GM18499 (cell line): ENCODE data around the gene GIGYF1.
"Not testable (repeated sequence)": the region's sequence is repeated elsewhere in the genome, so short reads cannot be mapped to it uniquely, and the experiment has no call there.

Experiments
- ATAC-seq: cut with Tn5 transposase; IDR thresholded peaks from one replicate; pipeline ENCODE4 v1.9.1; 2021; ENCODE audit warnings: moderate number of reproducible peaks; ENCODE audit not compliant: insufficient read depth, unreplicated experiment

GIGYF1 gene

GRCh38 chr7:100710452-100710851 lies 16.4 kb upstream of the GIGYF1 start:
- ATAC-seq, result no peak

GRCh38 chr7:100708395-100708794 lies 14.3 kb upstream of the GIGYF1 start:
- no peak for ATAC-seq

GRCh38 chr7:100706672-100707311 lies 12.7 kb upstream of the GIGYF1 start:
- ATAC-seq, result no peak

- peak; percentile 58 for ATAC-seq
Observed at GRCh38 chr7:100705753-100706671, 12.0 kb upstream of the GIGYF1 start, which contains the start of gene POP7. POP7 (plus strand) TSS chr7:100706121; CDS start chr7:100706831, 710 bp downstream.

- peak; percentile 32 for ATAC-seq
Observed at GRCh38 chr7:100705320-100705752, 11.3 kb upstream of the GIGYF1 start.

GRCh38 chr7:100701089-100701488 lies 7.0 kb upstream of the GIGYF1 start:
- ATAC-seq, result not testable (repeated sequence)

- ATAC-seq, result no peak
Observed at GRCh38 chr7:100699018-100699417, 5.0 kb upstream of the GIGYF1 start.

GRCh38 chr7:100696123-100696521 lies 2.1 kb upstream of the GIGYF1 start:
- no peak for ATAC-seq

- no peak for ATAC-seq
Observed at GRCh38 chr7:100693312-100694097, 545 bp downstream of the GIGYF1 start.

- ATAC-seq, result no peak
Observed at GRCh38 chr7:100692578-100692961, 1.5 kb downstream of the GIGYF1 start.

GRCh38 chr7:100691676-100692577 lies 2.1 kb downstream of the GIGYF1 start:
- ATAC-seq, result no peak

- ATAC-seq, result no peak
Observed at GRCh38 chr7:100689230-100690135, 4.6 kb downstream of the GIGYF1 start.

- no peak for ATAC-seq
Observed at GRCh38 chr7:100688326-100688860, 5.7 kb downstream of the GIGYF1 start.

GRCh38 chr7:100687751-100688300 lies 6.2 kb downstream of the GIGYF1 start:
- ATAC-seq, result no peak

GRCh38 chr7:100687261-100687660 lies 6.8 kb downstream of the GIGYF1 start:
- ATAC-seq, result no peak

- ATAC-seq, result no peak
Observed at GRCh38 chr7:100686822-100687211, 7.2 kb downstream of the GIGYF1 start.

- ATAC-seq, result no peak
Observed at GRCh38 chr7:100686201-100686821, 7.7 kb downstream of the GIGYF1 start.
